GM18502 (cell line): ENCODE data around the gene RERE.
"Not testable (repeated sequence)": the region's sequence is repeated elsewhere in the genome, so short reads cannot be mapped to it uniquely, and the experiment has no call there.

Experiments used
- ATAC-seq: cut with Tn5 transposase; IDR thresholded peaks from one replicate; pipeline ENCODE4 v1.9.1; 2021; ENCODE audit warnings: mild to moderate bottlenecking; ENCODE audit not compliant: unreplicated experiment, poor library complexity

RERE gene

GRCh38 chr1:8754993-8755392 is 62.4 kb downstream of the RERE start:
- ATAC-seq = no peak

- no peak for ATAC-seq
These were observed 63.2 kb downstream of the RERE start for GRCh38 chr1:8754247-8754650.

GRCh38 chr1:8753736-8754135 is 63.7 kb downstream of the RERE start:
- ATAC-seq = no peak

- ATAC-seq = no peak
These were observed 64.3 kb downstream of the RERE start for GRCh38 chr1:8752921-8753713.

- ATAC-seq = no peak
These were observed 65.0 kb downstream of the RERE start for GRCh38 chr1:8752411-8752810.

- no peak for ATAC-seq
These were observed 65.5 kb downstream of the RERE start for GRCh38 chr1:8751984-8752383.

- no peak for ATAC-seq
These were observed 69.3 kb downstream of the RERE start for GRCh38 chr1:8747879-8748825.

- no peak for ATAC-seq
These were observed 70.9 kb downstream of the RERE start for GRCh38 chr1:8746554-8746953.

GRCh38 chr1:8745749-8746390 is 71.6 kb downstream of the RERE start:
- ATAC-seq = no peak

GRCh38 chr1:8745346-8745745 is 72.1 kb downstream of the RERE start:
- ATAC-seq = no peak

GRCh38 chr1:8742022-8742924 is 75.2 kb downstream of the RERE start:
- ATAC-seq = no peak

- ATAC-seq = no peak
These were observed 77.4 kb downstream of the RERE start for GRCh38 chr1:8740034-8740449.

- ATAC-seq = no peak
These were observed 78.1 kb downstream of the RERE start for GRCh38 chr1:8739377-8739776.

- ATAC-seq = no peak
These were observed 80.5 kb downstream of the RERE start for GRCh38 chr1:8736927-8737326.

- no peak for ATAC-seq
These were observed 84.0 kb downstream of the RERE start for GRCh38 chr1:8733484-8733883.

- no peak for ATAC-seq
These were observed 86.3 kb downstream of the RERE start for GRCh38 chr1:8731162-8731561.

GRCh38 chr1:8728464-8728863 is 89.0 kb downstream of the RERE start:
- ATAC-seq = no peak

- no peak for ATAC-seq
These were observed 89.6 kb downstream of the RERE start for GRCh38 chr1:8727809-8728213.

GRCh38 chr1:8727316-8727715 is 90.1 kb downstream of the RERE start:
- not testable (repeated sequence) for ATAC-seq

- not testable (repeated sequence) for ATAC-seq
These were observed 90.6 kb downstream of the RERE start for GRCh38 chr1:8726801-8727186.
